Mucosa of rectum (tissue), 2 donors: ENCODE data around the gene MVK.

Experiments
- H3K27ac ChIP-seq, 2 donors: one replicate each; pipeline ENCODE4 v1.7.0; 2013; ENCODE audit warnings: inconsistent platforms in 2 of 2, low read depth in 2 of 2, low read length in 2 of 2
- H3K27me3 ChIP-seq, 2 donors: one replicate each; pipeline ENCODE4 v1.7.0; 2013; ENCODE audit warnings: low read length in 2 of 2; ENCODE audit not compliant: control insufficient read depth in 2 of 2, insufficient read depth in 2 of 2
- H3K36me3 ChIP-seq, 2 donors: one replicate each; pipeline ENCODE4 v1.7.0; 2013; ENCODE audit warnings: low read length in 2 of 2; ENCODE audit not compliant: control insufficient read depth in 2 of 2, insufficient read depth in 2 of 2
- H3K4me1 ChIP-seq, 2 donors: one replicate each; pipeline ENCODE4 v1.7.0; 2013; ENCODE audit warnings: low read length in 2 of 2, mild to moderate bottlenecking in 1 of 2; ENCODE audit not compliant: control insufficient read depth in 2 of 2, insufficient read depth in 2 of 2
- H3K4me3 ChIP-seq, 2 donors: one replicate each; pipeline ENCODE4 v1.7.0; 2013; ENCODE audit warnings: low read length in 2 of 2
- H3K9ac ChIP-seq, 2 donors: one replicate each; pipeline ENCODE4 v1.7.0; 2013; ENCODE audit warnings: low read length in 2 of 2, low read depth in 1 of 2, mild to moderate bottlenecking in 1 of 2
- H3K9me3 ChIP-seq, 2 donors: one replicate each; pipeline ENCODE4 v1.7.0; 2013; ENCODE audit warnings: low read length in 2 of 2; ENCODE audit not compliant: control insufficient read depth in 2 of 2
- donor health status: healthy.
- donor health status: Normal muscosa, but diverticular disease.

MVK gene

GRCh38 chr12:109612975-109613502 lies 39.4 kb downstream of the MVK start:
- Histone ChIP-seq H3K36me3 (no peaks in the 10 kb centered on the region), H3K9ac (no peak overlapping the region), H3K27me3 (peaks cover 3 to 8% of the 10 kb centered on the region in 2 donors), H3K4me1 (no peaks in the 10 kb centered on the region), H3K27ac (no peak overlapping the region), H3K9me3 (no peaks in the 10 kb centered on the region), H3K4me3 (no peak overlapping the region)

GRCh38 chr12:109613649-109614455 lies 40.3 kb downstream of the MVK start:
- Histone ChIP-seq H3K9ac (no peak overlapping the region), H3K9me3 (no peaks in the 10 kb centered on the region), H3K4me3 (no peak overlapping the region), H3K36me3 (no peaks in the 10 kb centered on the region), H3K4me1 (no peaks in the 10 kb centered on the region), H3K27me3 (peaks cover 3 to 8% of the 10 kb centered on the region in 2 donors), H3K27ac (no peak overlapping the region)

- Histone ChIP-seq H3K36me3 (no peaks in the 10 kb centered on the region), H3K4me3 (no peak overlapping the region)
Observed at GRCh38 chr12:109615556-109616229, 42.1 kb downstream of the MVK start.

GRCh38 chr12:109617491-109617890 lies 43.9 kb downstream of the MVK start:
- H3K9ac ChIP-seq, result no peak overlapping the region
- peaks cover 3 to 7% of the 10 kb centered on the region in 2 donors for H3K27me3 ChIP-seq
- peaks cover 3 to 4% of the 10 kb centered on the region in 2 donors for H3K4me1 ChIP-seq
- no peak overlapping the region for H3K4me3 ChIP-seq
- no peaks in the 10 kb centered on the region for H3K9me3 ChIP-seq
- no peaks in the 10 kb centered on the region for H3K36me3 ChIP-seq
- no peak overlapping the region for H3K27ac ChIP-seq

More at GRCh38 chr12:109615556-109616229, 42.1 kb downstream of the MVK start:
- Histone ChIP-seq H3K9me3 (no peaks in the 10 kb centered on the region), H3K27me3 (peaks cover 3 to 8% of the 10 kb centered on the region in 2 donors), H3K4me1 (no peaks in the 10 kb centered on the region), H3K27ac (no peak overlapping the region), H3K9ac (no peak overlapping the region)

GRCh38 chr12:109618082-109618481 lies 44.5 kb downstream of the MVK start:
- H3K9ac ChIP-seq, result no peak overlapping the region
- H3K4me3 ChIP-seq, result no peak overlapping the region
- H3K4me1 ChIP-seq, result peaks cover 3 to 4% of the 10 kb centered on the region in 2 donors
- H3K9me3 ChIP-seq, result no peaks in the 10 kb centered on the region
- no peaks in the 10 kb centered on the region for H3K36me3 ChIP-seq
- H3K27me3 ChIP-seq, result peaks cover 0 to 1% of the 10 kb centered on the region in 2 donors
- no peak overlapping the region for H3K27ac ChIP-seq

GRCh38 chr12:109619002-109619604 lies 45.5 kb downstream of the MVK start:
- Histone ChIP-seq H3K9ac (no peak overlapping the region), H3K27ac (no peak overlapping the region), H3K9me3 (no peaks in the 10 kb centered on the region), H3K36me3 (no peaks in the 10 kb centered on the region), H3K27me3 (no peaks in the 10 kb centered on the region), H3K4me3 (no peak overlapping the region), H3K4me1 (peaks cover 3 to 4% of the 10 kb centered on the region in 2 donors)

- peaks cover 3 to 4% of the 10 kb centered on the region in 2 donors for H3K4me1 ChIP-seq
- H3K27ac ChIP-seq, result no peak overlapping the region
- no peak overlapping the region for H3K4me3 ChIP-seq
- H3K27me3 ChIP-seq, result peaks cover 2 to 6% of the 10 kb centered on the region in 2 donors
- H3K9me3 ChIP-seq, result no peaks in the 10 kb centered on the region
- no peaks in the 10 kb centered on the region for H3K36me3 ChIP-seq
- no peak overlapping the region for H3K9ac ChIP-seq
Observed at GRCh38 chr12:109621211-109621694, 47.7 kb downstream of the MVK start.

- Histone ChIP-seq H3K4me3 (no peak overlapping the region), H3K4me1 (peaks cover 3 to 4% of the 10 kb centered on the region in 2 donors), H3K27ac (no peak overlapping the region), H3K27me3 (peaks cover 2 to 6% of the 10 kb centered on the region in 2 donors), H3K9me3 (no peaks in the 10 kb centered on the region), H3K9ac (no peak overlapping the region), H3K36me3 (no peaks in the 10 kb centered on the region)
Observed at GRCh38 chr12:109621901-109622364, 48.3 kb downstream of the MVK start.

- Histone ChIP-seq H3K27me3 (peaks cover 2 to 9% of the 10 kb centered on the region in 2 donors), H3K9me3 (no peaks in the 10 kb centered on the region), H3K4me1 (peaks cover 3 to 4% of the 10 kb centered on the region in 2 donors)
Observed at GRCh38 chr12:109624467-109624866, 50.9 kb downstream of the MVK start.

More at GRCh38 chr12:109624467-109624866, 50.9 kb downstream of the MVK start:
- no peak overlapping the region for H3K27ac ChIP-seq
- no peak overlapping the region for H3K9ac ChIP-seq
- H3K4me3 ChIP-seq, result no peak overlapping the region
- H3K36me3 ChIP-seq, result no peaks in the 10 kb centered on the region
